ENCODE data around the gene RAP1GAP.
"Not testable (repeated sequence)": the region's sequence is repeated elsewhere in the genome, so short reads cannot be mapped to it uniquely, and the experiment has no call there.

RAP1GAP gene

DNA sequence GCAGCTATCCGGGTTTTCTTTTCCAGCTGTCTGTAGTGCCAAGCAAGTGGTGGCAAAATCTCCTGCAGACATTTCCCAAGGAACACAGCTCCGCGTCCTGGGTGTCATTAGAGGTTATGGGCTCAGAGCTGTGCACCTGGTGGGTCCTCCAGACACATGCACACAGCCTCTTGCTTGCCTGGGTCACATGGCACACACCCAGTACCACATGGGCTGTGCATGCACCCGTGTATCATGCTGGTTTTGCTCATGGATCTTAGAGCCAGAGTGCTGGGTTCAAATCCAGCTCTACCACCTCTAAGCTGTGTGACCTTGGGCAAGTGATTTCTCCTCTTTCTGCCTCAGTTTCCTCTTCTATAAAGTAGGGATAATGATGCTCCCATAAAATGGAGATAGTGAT, 98.3 kb downstream of the RAP1GAP start:
- H3K36me3 ChIP-seq (ENCODE audit: control insufficient read depth in 2 of 2, insufficient read depth in 2 of 2, low read length in 2 of 2), result no peaks in the 10 kb centered on the region
- no peak overlapping the region for H3K9ac ChIP-seq (ENCODE audit: low read depth in 1 of 2, low read length in 2 of 2)
- H3K4me3 ChIP-seq (ENCODE audit: low read length in 2 of 2), result no peak overlapping the region
- H3K27me3 ChIP-seq (ENCODE audit: control insufficient read depth in 2 of 2, insufficient read depth in 2 of 2, low read length in 2 of 2), result no peaks in the 10 kb centered on the region
- H3K4me1 ChIP-seq (ENCODE audit: control insufficient read depth in 2 of 2, insufficient read depth in 2 of 2, low read length in 2 of 2), result peaks cover 0 to 5% of the 10 kb centered on the region in 2 donors
- no peak overlapping the region for H3K27ac ChIP-seq (ENCODE audit: low read depth in 2 of 2, low read length in 2 of 2)
- no peaks in the 10 kb centered on the region for H3K9me3 ChIP-seq (ENCODE audit: control insufficient read depth in 2 of 2, low read length in 2 of 2)

DNA sequence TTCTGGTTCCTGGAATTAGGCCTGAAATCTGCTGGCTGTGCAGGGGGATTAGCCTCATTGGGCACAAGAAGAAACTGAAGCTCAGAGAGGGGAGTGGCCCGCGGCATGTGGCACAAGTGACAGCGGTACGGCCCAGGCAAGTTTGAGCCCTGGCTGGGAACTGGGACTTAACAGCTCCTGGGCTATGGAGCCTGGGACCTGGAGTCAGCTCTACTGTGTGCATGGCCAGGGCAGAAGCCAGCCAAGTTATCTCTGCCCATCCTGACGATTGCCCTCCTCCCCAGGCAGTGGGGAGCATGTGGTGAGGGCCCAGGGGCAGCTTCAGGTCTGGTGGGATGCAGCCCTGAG, 98.7 kb downstream of the RAP1GAP start:
- no peaks in the 10 kb centered on the region for H3K27me3 ChIP-seq (ENCODE audit: control insufficient read depth in 2 of 2, insufficient read depth in 2 of 2, low read length in 2 of 2)

GRCh38 chr1:21569820-21570527, 99.2 kb downstream of the RAP1GAP start:
- Histone ChIP-seq H3K4me3 (ENCODE audit: low read length in 2 of 2) (no peak overlapping the region), H3K27ac (ENCODE audit: low read depth in 2 of 2, low read length in 2 of 2) (no peak overlapping the region), H3K36me3 (ENCODE audit: control insufficient read depth in 2 of 2, insufficient read depth in 2 of 2, low read length in 2 of 2) (no peaks in the 10 kb centered on the region), H3K4me1 (ENCODE audit: control insufficient read depth in 2 of 2, insufficient read depth in 2 of 2, low read length in 2 of 2) (peaks cover 0 to 5% of the 10 kb centered on the region in 2 donors), H3K9ac (ENCODE audit: low read depth in 1 of 2, low read length in 2 of 2) (no peak overlapping the region), H3K9me3 (ENCODE audit: control insufficient read depth in 2 of 2, low read length in 2 of 2) (no peaks in the 10 kb centered on the region), H3K27me3 (ENCODE audit: control insufficient read depth in 2 of 2, insufficient read depth in 2 of 2, low read length in 2 of 2) (no peaks in the 10 kb centered on the region)

More for the DNA sequence above, 98.7 kb downstream of the RAP1GAP start:
- Histone ChIP-seq H3K27ac (ENCODE audit: low read depth in 2 of 2, low read length in 2 of 2) (no peak overlapping the region), H3K4me1 (ENCODE audit: control insufficient read depth in 2 of 2, insufficient read depth in 2 of 2, low read length in 2 of 2) (peaks cover 0 to 5% of the 10 kb centered on the region in 2 donors), H3K9ac (ENCODE audit: low read depth in 1 of 2, low read length in 2 of 2) (no peak overlapping the region), H3K4me3 (ENCODE audit: low read length in 2 of 2) (no peak overlapping the region), H3K9me3 (ENCODE audit: control insufficient read depth in 2 of 2, low read length in 2 of 2) (no peaks in the 10 kb centered on the region), H3K36me3 (ENCODE audit: control insufficient read depth in 2 of 2, insufficient read depth in 2 of 2, low read length in 2 of 2) (no peaks in the 10 kb centered on the region)

DNA sequence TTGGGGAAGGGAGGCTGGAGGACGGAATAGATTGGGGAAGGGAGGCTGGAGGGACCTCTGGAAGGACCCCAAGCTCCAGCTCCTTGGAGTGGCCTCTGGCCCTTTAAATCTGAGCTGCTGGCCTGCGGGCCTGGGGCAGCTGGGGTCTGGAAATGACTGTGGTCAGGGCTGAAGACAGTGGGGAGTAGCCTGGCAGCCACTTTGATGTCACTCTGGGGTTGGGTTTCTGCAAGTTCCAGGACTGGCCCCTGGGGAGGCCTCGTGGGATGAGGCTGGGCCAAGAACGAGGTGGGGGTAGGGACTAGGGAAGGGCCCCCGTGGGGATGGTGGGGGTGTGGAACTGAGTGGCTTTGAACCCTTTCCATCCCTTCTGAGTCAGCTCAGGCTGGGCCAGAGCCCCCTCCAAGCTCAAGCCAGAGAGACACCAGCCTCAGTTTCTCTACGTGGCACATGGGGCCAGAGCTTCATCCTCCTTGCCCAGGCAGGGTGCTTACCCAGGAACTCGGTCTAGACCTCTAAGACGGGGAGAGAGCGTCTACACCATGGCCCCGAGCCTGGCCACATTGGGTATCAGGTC, 100.3 kb downstream of the RAP1GAP start:
- Histone ChIP-seq H3K9ac (ENCODE audit: low read depth in 1 of 2, low read length in 2 of 2) (no peak overlapping the region), H3K27me3 (ENCODE audit: control insufficient read depth in 2 of 2, insufficient read depth in 2 of 2, low read length in 2 of 2) (no peaks in the 10 kb centered on the region), H3K36me3 (ENCODE audit: control insufficient read depth in 2 of 2, insufficient read depth in 2 of 2, low read length in 2 of 2) (no peaks in the 10 kb centered on the region), H3K9me3 (ENCODE audit: control insufficient read depth in 2 of 2, low read length in 2 of 2) (no peaks in the 10 kb centered on the region), H3K4me1 (ENCODE audit: control insufficient read depth in 2 of 2, insufficient read depth in 2 of 2, low read length in 2 of 2) (no peaks in the 10 kb centered on the region), H3K4me3 (ENCODE audit: low read length in 2 of 2) (no peak overlapping the region), H3K27ac (ENCODE audit: low read depth in 2 of 2, low read length in 2 of 2) (no peak overlapping the region)

- Histone ChIP-seq H3K36me3 (ENCODE audit: control insufficient read depth in 2 of 2, insufficient read depth in 2 of 2, low read length in 2 of 2) (no peaks in the 10 kb centered on the region), H3K27ac (ENCODE audit: low read depth in 2 of 2, low read length in 2 of 2) (no peak overlapping the region), H3K9ac (ENCODE audit: low read depth in 1 of 2, low read length in 2 of 2) (no peak overlapping the region), H3K9me3 (ENCODE audit: control insufficient read depth in 2 of 2, low read length in 2 of 2) (no peaks in the 10 kb centered on the region), H3K27me3 (ENCODE audit: control insufficient read depth in 2 of 2, insufficient read depth in 2 of 2, low read length in 2 of 2) (no peaks in the 10 kb centered on the region), H3K4me3 (ENCODE audit: low read length in 2 of 2) (no peak overlapping the region), H3K4me1 (ENCODE audit: control insufficient read depth in 2 of 2, insufficient read depth in 2 of 2, low read length in 2 of 2) (no peaks in the 10 kb centered on the region)
Measured at GRCh38 chr1:21568006-21568746, 101.0 kb downstream of the RAP1GAP start.

- Histone ChIP-seq H3K27ac (ENCODE audit: low read depth in 2 of 2, low read length in 2 of 2) (no peak overlapping the region), H3K9ac (ENCODE audit: low read depth in 1 of 2, low read length in 2 of 2) (no peak overlapping the region), H3K4me3 (ENCODE audit: low read length in 2 of 2) (no peak overlapping the region), H3K9me3 (ENCODE audit: control insufficient read depth in 2 of 2, low read length in 2 of 2) (no peaks in the 10 kb centered on the region), H3K27me3 (ENCODE audit: control insufficient read depth in 2 of 2, insufficient read depth in 2 of 2, low read length in 2 of 2) (no peaks in the 10 kb centered on the region), H3K4me1 (ENCODE audit: control insufficient read depth in 2 of 2, insufficient read depth in 2 of 2, low read length in 2 of 2) (no peaks in the 10 kb centered on the region), H3K36me3 (ENCODE audit: control insufficient read depth in 2 of 2, insufficient read depth in 2 of 2, low read length in 2 of 2) (no peaks in the 10 kb centered on the region)
Measured at GRCh38 chr1:21567241-21568005, 101.7 kb downstream of the RAP1GAP start.

GRCh38 chr1:21566361-21566760, 102.8 kb downstream of the RAP1GAP start:
- H3K36me3 ChIP-seq (ENCODE audit: control insufficient read depth in 2 of 2, insufficient read depth in 2 of 2, low read length in 2 of 2); H3K27me3 ChIP-seq (ENCODE audit: control insufficient read depth in 2 of 2, insufficient read depth in 2 of 2, low read length in 2 of 2); H3K9me3 ChIP-seq (ENCODE audit: control insufficient read depth in 2 of 2, low read length in 2 of 2); H3K4me3 ChIP-seq (ENCODE audit: low read length in 2 of 2); H3K27ac ChIP-seq (ENCODE audit: low read depth in 2 of 2, low read length in 2 of 2); H3K9ac ChIP-seq (ENCODE audit: low read depth in 1 of 2, low read length in 2 of 2); H3K4me1 ChIP-seq (ENCODE audit: control insufficient read depth in 2 of 2, insufficient read depth in 2 of 2, low read length in 2 of 2): not testable (repeated sequence)

- no peak overlapping the region for H3K4me3 ChIP-seq (ENCODE audit: low read length in 2 of 2)
- no peaks in the 10 kb centered on the region for H3K4me1 ChIP-seq (ENCODE audit: control insufficient read depth in 2 of 2, insufficient read depth in 2 of 2, low read length in 2 of 2)
- H3K27ac ChIP-seq (ENCODE audit: low read depth in 2 of 2, low read length in 2 of 2), result no peak overlapping the region
- no peaks in the 10 kb centered on the region for H3K27me3 ChIP-seq (ENCODE audit: control insufficient read depth in 2 of 2, insufficient read depth in 2 of 2, low read length in 2 of 2)
- H3K9ac ChIP-seq (ENCODE audit: low read depth in 1 of 2, low read length in 2 of 2), result no peak overlapping the region
- H3K9me3 ChIP-seq (ENCODE audit: control insufficient read depth in 2 of 2, low read length in 2 of 2), result no peaks in the 10 kb centered on the region
- no peaks in the 10 kb centered on the region for H3K36me3 ChIP-seq (ENCODE audit: control insufficient read depth in 2 of 2, insufficient read depth in 2 of 2, low read length in 2 of 2)
Measured at GRCh38 chr1:21565285-21565684, 103.9 kb downstream of the RAP1GAP start.

- Histone ChIP-seq H3K27ac (ENCODE audit: low read depth in 2 of 2, low read length in 2 of 2) (no peak overlapping the region), H3K9me3 (ENCODE audit: control insufficient read depth in 2 of 2, low read length in 2 of 2) (no peaks in the 10 kb centered on the region), H3K4me3 (ENCODE audit: low read length in 2 of 2) (no peak overlapping the region), H3K9ac (ENCODE audit: low read depth in 1 of 2, low read length in 2 of 2) (no peak overlapping the region), H3K27me3 (ENCODE audit: control insufficient read depth in 2 of 2, insufficient read depth in 2 of 2, low read length in 2 of 2) (no peaks in the 10 kb centered on the region), H3K36me3 (ENCODE audit: control insufficient read depth in 2 of 2, insufficient read depth in 2 of 2, low read length in 2 of 2) (no peaks in the 10 kb centered on the region), H3K4me1 (ENCODE audit: control insufficient read depth in 2 of 2, insufficient read depth in 2 of 2, low read length in 2 of 2) (no peaks in the 10 kb centered on the region)
Measured at GRCh38 chr1:21564521-21565095, 104.5 kb downstream of the RAP1GAP start.

All from mucosa of rectum (tissue), 2 donors.